Dedifferentiated amniotic fluid mesenchymal stem cell (primary cell): Measurements from ENCODE around the gene APCDD1.
"Not testable (repeated sequence)": the region's sequence is repeated elsewhere in the genome, so short reads cannot be mapped to it uniquely, and the experiment has no call there.

Experiments used
- DNase-seq: peaks from one replicate; pipeline ENCODE4 v3.0.0-alpha.2; 2016; ENCODE audit errors: extremely low spot score

Gene APCDD1

GRCh38 chr18:10490401-10491165 lies 36.1 kb downstream of the APCDD1 start:
- no peak for DNase-seq

- DNase-seq = no peak
These were observed 41.5 kb downstream of the APCDD1 start for GRCh38 chr18:10495936-10496335.

- DNase-seq = peak; percentile 49
These were observed 42.8 kb downstream of the APCDD1 start for GRCh38 chr18:10497206-10497749.

GRCh38 chr18:10499230-10499629 lies 44.8 kb downstream of the APCDD1 start:
- DNase-seq = no peak

GRCh38 chr18:10500038-10500437 lies 45.6 kb downstream of the APCDD1 start:
- no peak for DNase-seq

GRCh38 chr18:10504723-10505122 lies 50.3 kb downstream of the APCDD1 start:
- no peak for DNase-seq

GRCh38 chr18:10505892-10506291 lies 51.5 kb downstream of the APCDD1 start:
- DNase-seq = not testable (repeated sequence)

GRCh38 chr18:10508591-10508990 lies 54.2 kb downstream of the APCDD1 start:
- DNase-seq = no peak

- DNase-seq = no peak
These were observed 56.8 kb downstream of the APCDD1 start for GRCh38 chr18:10511236-10511635.

GRCh38 chr18:10514082-10514481 lies 59.6 kb downstream of the APCDD1 start:
- no peak for DNase-seq

GRCh38 chr18:10514601-10515000 lies 60.2 kb downstream of the APCDD1 start:
- DNase-seq = no peak

- no peak for DNase-seq
These were observed 61.0 kb downstream of the APCDD1 start for GRCh38 chr18:10515456-10515855.

GRCh38 chr18:10516078-10516477 lies 61.6 kb downstream of the APCDD1 start:
- DNase-seq = no peak

- DNase-seq = no peak
These were observed 64.3 kb downstream of the APCDD1 start for GRCh38 chr18:10518595-10519255.

GRCh38 chr18:10519366-10519765 lies 64.9 kb downstream of the APCDD1 start:
- DNase-seq = no peak

GRCh38 chr18:10519999-10520935 lies 65.8 kb downstream of the APCDD1 start:
- DNase-seq = peak; percentile 95

- no peak for DNase-seq
These were observed 67.1 kb downstream of the APCDD1 start for GRCh38 chr18:10521566-10521965.

GRCh38 chr18:10522574-10522973 lies 68.1 kb downstream of the APCDD1 start:
- DNase-seq = no peak

GRCh38 chr18:10523544-10523943 lies 69.1 kb downstream of the APCDD1 start:
- no peak for DNase-seq

- no peak for DNase-seq
These were observed 70.3 kb downstream of the APCDD1 start for GRCh38 chr18:10524507-10525370.

- no peak for DNase-seq
These were observed 70.9 kb downstream of the APCDD1 start for GRCh38 chr18:10525371-10525691.
